Upper lobe of left lung (tissue), 6 donors: ENCODE results near the gene TRIM49B. TPM values are rescaled to one million over a fixed set of nuclear protein-coding genes. Genes with fewer than 3 reads are reported as not detected.
"Not testable (repeated sequence)": the region's sequence is repeated elsewhere in the genome, so short reads cannot be mapped to it uniquely, and the experiment has no call there.

ENCODE experiments used
- ATAC-seq, 2 donors: fragments of 200-7000 bp; cut with Tn5 transposase; one replicate each; pipeline ENCODE4 v1.9.1; 2022; ENCODE audit warnings: mild to moderate bottlenecking in 2 of 2, moderate library complexity in 2 of 2; ENCODE audit not compliant: low FRiP score in 2 of 2
- DNase-seq, 2 donors: peaks; one replicate each; pipeline ENCODE4 v3.0.0-alpha.2; 2019 to 2020
- H3K27ac ChIP-seq, 4 donors: fragments of 200-600 bp; sonication (generic); one replicate each; pipeline ENCODE4 v1.5.1; 2016 to 2019
- H3K27me3 ChIP-seq, 4 donors: fragments of 200-600 bp; sonication (generic); one replicate each; pipeline ENCODE4 v1.5.1; 2017 to 2019
- H3K36me3 ChIP-seq, 4 donors: fragments of 200-600 bp; sonication (generic); one replicate each; pipeline ENCODE4 v1.5.1; 2016 to 2019
- H3K4me1 ChIP-seq, 4 donors: fragments of 200-600 bp; sonication (generic); one replicate each; pipeline ENCODE4 v1.5.1; 2018 to 2019
- H3K4me3 ChIP-seq, 4 donors: fragments of 200-600 bp; sonication (generic); one replicate each; pipeline ENCODE4 v1.5.1; 2017 to 2019; ENCODE audit warnings: mild to moderate bottlenecking in 2 of 4, moderate library complexity in 1 of 4
- H3K9me3 ChIP-seq, 4 donors: fragments of 200-600 bp; sonication (generic); one replicate each; pipeline ENCODE4 v1.5.1; 2018 to 2019
- WGBS, 2 donors: methylation state at CpG; one replicate each; pipeline ENCODE4 v1.1.5; 2017 to 2018; 5-methylcytosine and 5-hydroxymethylcytosine counted together
- small RNA-seq, 4 donors: library from RNA; depleted of rRNA; stranded (forward); fragments of <200 nt; gene quantifications; one replicate each; pipeline ENCODE3, GENCODE V24; 2016
- total RNA-seq, 6 donors: library from RNA; depleted of rRNA in 4 of 6; stranded (reverse); fragments of >200 nt in 4 of 6; gene quantifications; one replicate each; pipeline versions ENCODE4 v1.1.0 to v1.2.1, GENCODE V29; 2016 to 2021
- donor health status: DM: no; HTN: no; CAD: no; lungs with moderate emphysema.
- donor health status: DM: no; HTN: yes; CAD: no; lungs with severe emphysema.

TRIM49B gene
- not detected for total RNA-seq

GRCh38 chr11:49028523-49028922, at the start of gene TRIM49B:
Gene TRIM49B (plus strand): TSS chr11:49028823. CDS start chr11:49031600, 2,777 bp downstream.
- not testable (repeated sequence) for H3K27ac ChIP-seq, H3K4me1 ChIP-seq, H3K4me3 ChIP-seq, H3K9me3 ChIP-seq, H3K36me3 ChIP-seq, H3K27me3 ChIP-seq, ATAC-seq, DNase-seq
- 24 to 68% methylated on average over 2 of the region's 2 CpGs for WGBS, 2 donors

- not testable (repeated sequence) for ATAC-seq, H3K4me1 ChIP-seq, H3K27me3 ChIP-seq, H3K36me3 ChIP-seq, H3K9me3 ChIP-seq, DNase-seq, H3K4me3 ChIP-seq, H3K27ac ChIP-seq
Observed at GRCh38 chr11:48983785-48984184, 44.8 kb upstream of the TRIM49B start, which contains the start of gene TRIM51G. Gene TRIM51G (minus strand): TSS chr11:48983885. CDS start chr11:48981695, 2,190 bp downstream.

GRCh38 chr11:49048229-49048628, 19.6 kb downstream of the TRIM49B start:
- H3K27me3 ChIP-seq, H3K27ac ChIP-seq, H3K4me3 ChIP-seq, H3K4me1 ChIP-seq, ATAC-seq, H3K36me3 ChIP-seq: not testable (repeated sequence)
- peaks cover 0 to 11% (median 0%) of the 10 kb centered on the region in 4 donors for H3K9me3 ChIP-seq
- WGBS, 2 donors: 52 to 73% methylated on average over 7 to 19 of the region's 28 CpGs
- DNase-seq: peak in 1 of 2 donors; percentile 71

- peak in 1 of 2 donors; percentile 61 for DNase-seq
- H3K9me3 ChIP-seq: peaks cover 0 to 11% (median 0%) of the 10 kb centered on the region in 4 donors
- not testable (repeated sequence) for H3K4me3 ChIP-seq, H3K4me1 ChIP-seq, H3K36me3 ChIP-seq, H3K27ac ChIP-seq, H3K27me3 ChIP-seq, ATAC-seq
- 71 to 73% methylated on average over 24 to 33 of the region's 38 CpGs for WGBS, 2 donors
Observed at GRCh38 chr11:49049821-49050220, 21.2 kb downstream of the TRIM49B start.

GRCh38 chr11:49059012-49059411, 30.4 kb downstream of the TRIM49B start, which contains the start of gene TRIM64C:
Gene TRIM64C (minus strand): TSS chr11:49059112. CDS start chr11:49059112, 0 bp downstream.
- H3K27me3 ChIP-seq, H3K27ac ChIP-seq, DNase-seq, ATAC-seq, H3K9me3 ChIP-seq, H3K4me3 ChIP-seq, H3K36me3 ChIP-seq, H3K4me1 ChIP-seq: not testable (repeated sequence)
- WGBS, 2 donors: 86% methylated on average over 5 of the region's 5 CpGs

GRCh38 chr11:49069897-49070296, 41.3 kb downstream of the TRIM49B start:
- H3K4me1 ChIP-seq, H3K27me3 ChIP-seq, H3K27ac ChIP-seq, DNase-seq, H3K4me3 ChIP-seq, H3K36me3 ChIP-seq, ATAC-seq, H3K9me3 ChIP-seq: not testable (repeated sequence)
- WGBS, 2 donors: 61 to 71% methylated on average over 5 of the region's 5 CpGs

Small RNAs within 50 kb of the gene (small RNA-seq; reads per million reads assigned to genes)
- gene AC084851.1: 0 reads per million in 4 donors

Other genes starting within 250 kb of the TRIM49B start
- not detected for gene TRIM51G, start 44.9 kb upstream of the TRIM49B start, total RNA-seq
- gene TRIM64C, start 30.3 kb downstream of the TRIM49B start, total RNA-seq: not detected
- gene FOLH1, start 179.8 kb downstream of the TRIM49B start, total RNA-seq: 1 to 10 TPM in 4 of 6 donors, under 1 TPM in 1, not detected in 1; 0.39 to 2.9 (median 1.8) TPM